Adrenal gland (tissue), 5 donors: ENCODE results near the gene SMIM24.

Experiments
- POLR2A ChIP-seq, 2 donors: fragments of 450-650 bp; IDR thresholded peaks; one replicate each; pipeline ENCODE4 v1.6.1; 2017; ENCODE audit warnings: antibody characterized with exemption in 2 of 2, mild to moderate bottlenecking in 2 of 2, moderate library complexity in 1 of 2
- TF ChIP-seq, protein P1 (sequence below), 6 experiments: fragments of 450-650 bp in 4 of 6; fragments of 200-600 bp in 2 of 6; sonication (generic) in 1 of 6; IDR thresholded peaks; 1 replicate in 5 of 6; 2 replicates in 1 of 6; pipeline versions ENCODE4 v1.5.1 to v1.8.0; 2016 to 2021; ENCODE audit warnings: antibody characterized with exemption in 6 of 6, mild to moderate bottlenecking in 2 of 6, moderate library complexity in 1 of 6
- donor health status: DM: no; HTN: no; CAD: no.

DNA sequence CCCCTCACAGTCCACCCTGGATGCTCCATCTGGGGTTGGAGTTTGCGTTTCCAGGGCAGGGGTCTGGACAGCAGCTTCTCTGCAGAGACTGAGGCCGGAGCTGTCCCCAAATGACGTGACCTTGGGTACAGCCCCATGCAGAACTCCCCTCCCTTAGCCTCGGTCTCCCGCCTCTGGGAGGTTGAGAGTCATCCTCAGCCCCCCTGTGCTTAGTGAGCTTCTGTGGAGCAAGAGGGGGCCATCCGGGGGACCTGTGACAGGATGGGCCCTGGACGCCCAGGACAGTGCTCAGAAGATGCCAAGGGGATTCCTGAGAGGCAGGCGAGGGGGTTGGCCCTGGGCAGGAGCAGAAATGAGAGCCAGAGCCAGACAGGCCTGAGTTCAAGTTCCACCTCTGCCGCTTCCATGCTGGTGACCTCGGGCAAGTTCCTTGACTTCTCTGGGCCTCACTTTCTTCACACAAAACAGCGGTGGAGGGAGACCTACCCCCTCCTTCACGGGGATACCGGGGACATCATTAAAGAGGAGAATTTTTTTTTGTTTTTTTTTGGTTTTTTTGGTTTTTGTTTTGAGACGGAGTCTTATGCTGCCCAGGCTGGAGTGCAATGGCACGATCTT, 20.3 kb downstream of the SMIM24 start:
- TF ChIP-seq, protein P1, sequence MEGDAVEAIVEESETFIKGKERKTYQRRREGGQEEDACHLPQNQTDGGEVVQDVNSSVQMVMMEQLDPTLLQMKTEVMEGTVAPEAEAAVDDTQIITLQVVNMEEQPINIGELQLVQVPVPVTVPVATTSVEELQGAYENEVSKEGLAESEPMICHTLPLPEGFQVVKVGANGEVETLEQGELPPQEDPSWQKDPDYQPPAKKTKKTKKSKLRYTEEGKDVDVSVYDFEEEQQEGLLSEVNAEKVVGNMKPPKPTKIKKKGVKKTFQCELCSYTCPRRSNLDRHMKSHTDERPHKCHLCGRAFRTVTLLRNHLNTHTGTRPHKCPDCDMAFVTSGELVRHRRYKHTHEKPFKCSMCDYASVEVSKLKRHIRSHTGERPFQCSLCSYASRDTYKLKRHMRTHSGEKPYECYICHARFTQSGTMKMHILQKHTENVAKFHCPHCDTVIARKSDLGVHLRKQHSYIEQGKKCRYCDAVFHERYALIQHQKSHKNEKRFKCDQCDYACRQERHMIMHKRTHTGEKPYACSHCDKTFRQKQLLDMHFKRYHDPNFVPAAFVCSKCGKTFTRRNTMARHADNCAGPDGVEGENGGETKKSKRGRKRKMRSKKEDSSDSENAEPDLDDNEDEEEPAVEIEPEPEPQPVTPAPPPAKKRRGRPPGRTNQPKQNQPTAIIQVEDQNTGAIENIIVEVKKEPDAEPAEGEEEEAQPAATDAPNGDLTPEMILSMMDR (IDR thresholded peaks at IDR 0.05), result no peak
- no peak for TF ChIP-seq POLR2A (IDR thresholded peaks at IDR 0.05)
